ENCODE measurements around the gene OTULIN. TPM values are rescaled to one million over a fixed set of nuclear protein-coding genes. Genes with fewer than 3 reads are reported as not detected.
A peak's percentile ranks its signal among the peaks of the same experiment; 100 is the strongest.

The OTULIN gene
- total and polyA plus RNA-seq, 4 donors: 8.6 to 44.4 (median 12.1) TPM

GRCh38 chr5:14701556-14701955, 37.0 kb downstream of the OTULIN start:
- Histone ChIP-seq H3K9ac (ENCODE audit: low read depth in 1 of 2, low read length in 2 of 2) (no peak overlapping the region), H3K4me3 (ENCODE audit: low read depth in 1 of 3, low read length in 3 of 3) (no peak overlapping the region), H3K27me3 (ENCODE audit: control insufficient read depth in 4 of 4, insufficient read depth in 4 of 4, low read length in 3 of 4) (no peaks in the 10 kb centered on the region), H3K36me3 (ENCODE audit: control insufficient read depth in 4 of 4, insufficient read depth in 3 of 4, low read depth in 1 of 4, low read length in 3 of 4) (peaks cover 0 to 14% (median 9%) of the 10 kb centered on the region in 4 donors), H3K27ac (ENCODE audit: low read depth in 1 of 2, low read length in 2 of 2) (no peak overlapping the region), H3K4me1 (ENCODE audit: control insufficient read depth in 4 of 4, insufficient read depth in 4 of 4, low read length in 3 of 4) (peaks cover 11 to 40% (median 30%) of the 10 kb centered on the region in 4 donors), H3K9me3 (ENCODE audit: control insufficient read depth in 4 of 4, low read length in 3 of 4) (no peaks in the 10 kb centered on the region)
- DNase-seq (ENCODE audit: low spot score): no peak
- TF ChIP-seq TAF1 (conservative IDR thresholded peaks at IDR 0.05) (no peak), MAX (IDR thresholded peaks at IDR 0.05) (no peak), NR2F2 (IDR thresholded peaks at IDR 0.05) (no peak), HNF4G (IDR thresholded peaks at IDR 0.05) (no peak), HNF4A (conservative IDR thresholded peaks at IDR 0.05) (no peak), CTCF (IDR thresholded peaks at IDR 0.05; ENCODE audit: low read depth, low read length, missing input control) (no peak), RAD21 (IDR thresholded peaks at IDR 0.05) (no peak), JUND (IDR thresholded peaks at IDR 0.05) (no peak), SP1 (IDR thresholded peaks at IDR 0.05) (no peak)
- 98% methylated on average over 10 of the region's 10 CpGs for WGBS

GRCh38 chr5:14702238-14702839, 37.8 kb downstream of the OTULIN start:
- Histone ChIP-seq H3K4me3 (ENCODE audit: low read depth in 1 of 3, low read length in 3 of 3) (no peak overlapping the region), H3K9ac (ENCODE audit: low read depth in 1 of 2, low read length in 2 of 2) (no peak overlapping the region), H3K36me3 (ENCODE audit: control insufficient read depth in 4 of 4, insufficient read depth in 3 of 4, low read depth in 1 of 4, low read length in 3 of 4) (peaks cover 0 to 16% (median 10%) of the 10 kb centered on the region in 4 donors), H3K27me3 (ENCODE audit: control insufficient read depth in 4 of 4, insufficient read depth in 4 of 4, low read length in 3 of 4) (no peaks in the 10 kb centered on the region), H3K4me1 (ENCODE audit: control insufficient read depth in 4 of 4, insufficient read depth in 4 of 4, low read length in 3 of 4) (peaks cover 11 to 36% (median 23%) of the 10 kb centered on the region in 4 donors), H3K9me3 (ENCODE audit: control insufficient read depth in 4 of 4, low read length in 3 of 4) (no peaks in the 10 kb centered on the region), H3K27ac (ENCODE audit: low read depth in 1 of 2, low read length in 2 of 2) (peak overlapping the region in 1 of 2 donors; percentile 24)
- TF ChIP-seq CTCF (IDR thresholded peaks at IDR 0.05; ENCODE audit: low read depth, low read length, missing input control): no peak
- 70% methylated on average over 11 of the region's 11 CpGs for WGBS
- no peak for DNase-seq (ENCODE audit: low spot score)

- Histone ChIP-seq H3K27ac (ENCODE audit: low read depth in 1 of 2, low read length in 2 of 2) (peak overlapping the region; percentile 49 to 69), H3K4me3 (ENCODE audit: low read depth in 1 of 3, low read length in 3 of 3) (no peak overlapping the region), H3K36me3 (ENCODE audit: control insufficient read depth in 4 of 4, insufficient read depth in 3 of 4, low read depth in 1 of 4, low read length in 3 of 4) (peaks cover 0 to 35% (median 11%) of the 10 kb centered on the region in 4 donors), H3K27me3 (ENCODE audit: control insufficient read depth in 4 of 4, insufficient read depth in 4 of 4, low read length in 3 of 4) (no peaks in the 10 kb centered on the region), H3K9me3 (ENCODE audit: control insufficient read depth in 4 of 4, low read length in 3 of 4) (no peaks in the 10 kb centered on the region), H3K9ac (ENCODE audit: low read depth in 1 of 2, low read length in 2 of 2) (no peak overlapping the region), H3K4me1 (ENCODE audit: control insufficient read depth in 4 of 4, insufficient read depth in 4 of 4, low read length in 3 of 4) (peaks cover 4 to 25% (median 8%) of the 10 kb centered on the region in 4 donors)
- DNase-seq (ENCODE audit: low spot score): no peak
- 65% methylated on average over 8 of the region's 8 CpGs for WGBS
- TF ChIP-seq MAX (IDR thresholded peaks at IDR 0.05) (no peak), YY1 (IDR thresholded peaks at IDR 0.05) (peak; percentile 28), TAF1 (conservative IDR thresholded peaks at IDR 0.05) (no peak), HNF4G (IDR thresholded peaks at IDR 0.05) (peak; percentile 62), RXRA (IDR thresholded peaks at IDR 0.05) (peak; percentile 86 to 90), HNF4A (conservative IDR thresholded peaks at IDR 0.05) (peak; percentile 84 to 87), REST (IDR thresholded peaks at IDR 0.05) (no peak), ATF3 (IDR thresholded peaks at IDR 0.05) (no peak), JUND (IDR thresholded peaks at IDR 0.05) (no peak), GABPA (IDR thresholded peaks at IDR 0.05 in 1 of 2, conservative IDR thresholded peaks at IDR 0.05 in 1 of 2) (no peak), FOXA1 (IDR thresholded peaks at IDR 0.05) (no peak), FOXA2 (IDR thresholded peaks at IDR 0.05) (no peak), CTCF (IDR thresholded peaks at IDR 0.05; ENCODE audit: low read depth, low read length, missing input control) (no peak)
These were observed 41.0 kb downstream of the OTULIN start for GRCh38 chr5:14705556-14705955.

Measured in liver (tissue), 9 donors.